Activated CD8-positive, alpha-beta memory T cell treated with anti-CD3 and anti-CD28 coated beads, Interleukin-2, amount 50 U/mL, for 1 hour (primary cell): ENCODE results near the gene XPO5.
"Not testable (repeated sequence)": the region's sequence is repeated elsewhere in the genome, so short reads cannot be mapped to it uniquely, and the experiment has no call there.

Source experiments
- DNase-seq: peaks from one replicate; pipeline ENCODE4 v3.0.0-alpha.2; 2020; ENCODE audit errors: extremely low read depth

Gene XPO5

GRCh38 chr6:43575772-43576551 lies at the start of gene XPO5, which contains the start of gene POLH:
TSS of gene XPO5 (minus strand) at chr6:43576038. CDS start at chr6:43575864, 174 bp downstream.
TSS of gene POLH (plus strand) at chr6:43576185. CDS start at chr6:43582320, 6,135 bp downstream.
- DNase-seq: peak; percentile 71

- no peak for DNase-seq
Measured at GRCh38 chr6:43625393-43625992, 49.7 kb upstream of the XPO5 start.

- DNase-seq: no peak
Measured at GRCh38 chr6:43624786-43625288, 49.0 kb upstream of the XPO5 start.

GRCh38 chr6:43623880-43624785 lies 48.3 kb upstream of the XPO5 start:
- no peak for DNase-seq

GRCh38 chr6:43622541-43622940 lies 46.7 kb upstream of the XPO5 start:
- no peak for DNase-seq

- no peak for DNase-seq
Measured at GRCh38 chr6:43621836-43622180, 46.0 kb upstream of the XPO5 start.

- DNase-seq: no peak
Measured at GRCh38 chr6:43621078-43621835, 45.4 kb upstream of the XPO5 start.

- no peak for DNase-seq
Measured at GRCh38 chr6:43616725-43617472, 41.1 kb upstream of the XPO5 start.

GRCh38 chr6:43614396-43614730 lies 38.5 kb upstream of the XPO5 start:
- no peak for DNase-seq

GRCh38 chr6:43613721-43614395 lies 38.0 kb upstream of the XPO5 start:
- DNase-seq: no peak

GRCh38 chr6:43610431-43610830 lies 34.6 kb upstream of the XPO5 start:
- DNase-seq: no peak

GRCh38 chr6:43609402-43609801 lies 33.6 kb upstream of the XPO5 start:
- DNase-seq: no peak

- DNase-seq: no peak
Measured at GRCh38 chr6:43608807-43609206, 33.0 kb upstream of the XPO5 start.

- DNase-seq: no peak
Measured at GRCh38 chr6:43608310-43608763, 32.5 kb upstream of the XPO5 start.

- no peak for DNase-seq
Measured at GRCh38 chr6:43606019-43606418, 30.2 kb upstream of the XPO5 start.

GRCh38 chr6:43604174-43604573 lies 28.3 kb upstream of the XPO5 start:
- DNase-seq: no peak

- DNase-seq: no peak
Measured at GRCh38 chr6:43600595-43600994, 24.8 kb upstream of the XPO5 start.

GRCh38 chr6:43593938-43594337 lies 18.1 kb upstream of the XPO5 start:
- DNase-seq: no peak

GRCh38 chr6:43589564-43589963 lies 13.7 kb upstream of the XPO5 start:
- DNase-seq: not testable (repeated sequence)

- DNase-seq: no peak
Measured at GRCh38 chr6:43588194-43588593, 12.4 kb upstream of the XPO5 start.
